Measurements from ENCODE around the gene EFNA2. TPM values are rescaled to one million over a fixed set of nuclear protein-coding genes. Genes with fewer than 3 reads are reported as not detected.
A peak's percentile ranks its signal among the peaks of the same experiment; 100 is the strongest.

Gene EFNA2
- total RNA-seq, result not detected

DNA sequence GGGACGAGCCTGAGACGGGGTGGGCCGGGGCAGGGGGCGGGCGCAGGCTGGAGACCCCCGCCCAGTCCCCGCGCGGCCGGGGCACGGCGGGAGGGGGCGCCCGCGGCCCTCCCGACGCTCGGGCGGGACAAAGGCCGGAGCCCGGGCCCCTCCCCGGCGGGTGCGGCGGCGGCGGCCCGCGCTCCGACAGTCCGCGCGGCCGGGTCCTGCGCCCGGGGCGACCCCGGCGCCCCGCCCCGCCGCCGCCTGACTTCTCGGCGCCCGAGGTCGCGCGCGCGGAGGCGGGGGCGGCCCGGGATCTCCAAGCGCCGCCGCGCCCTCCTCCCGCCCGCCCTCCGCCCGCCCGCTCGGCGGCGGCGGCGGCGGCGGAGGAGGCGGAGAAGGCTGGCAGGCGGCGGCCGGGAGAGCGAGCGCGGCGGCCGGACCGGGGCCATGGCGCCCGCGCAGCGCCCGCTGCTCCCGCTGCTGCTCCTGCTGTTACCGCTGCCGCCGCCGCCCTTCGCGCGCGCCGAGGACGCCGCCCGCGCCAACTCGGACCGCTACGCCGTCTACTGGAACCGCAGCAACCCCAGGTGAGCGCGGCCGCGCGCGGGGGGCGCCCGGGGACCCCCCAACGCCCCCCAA lies at the start of gene EFNA2:
TSS of gene EFNA2 (plus strand) at position 137 of the 624 bp plus-strand sequence. CDS start at position 433, 296 bp downstream.
- Mint-ChIP-seq H3K9me3 (no peaks in the 10 kb centered on the region), H3K36me3 (ENCODE audit: low read depth) (no peaks in the 10 kb centered on the region), H3K27me3 (peaks cover 25% of the 10 kb centered on the region), H3K27ac (no peak within 1 kb of the TSS), H3K4me3 (peak within 1 kb of the TSS; percentile 43), H3K4me1 (ENCODE audit: low read depth) (peaks cover 2% of the 10 kb centered on the region)
- ATAC-seq (no peak), DNase-seq (no peak)
- POLR2A ChIA-PET, result no interaction called here
- CTCF ChIA-PET, result no interaction called here
- TF ChIP-seq, protein P1, sequence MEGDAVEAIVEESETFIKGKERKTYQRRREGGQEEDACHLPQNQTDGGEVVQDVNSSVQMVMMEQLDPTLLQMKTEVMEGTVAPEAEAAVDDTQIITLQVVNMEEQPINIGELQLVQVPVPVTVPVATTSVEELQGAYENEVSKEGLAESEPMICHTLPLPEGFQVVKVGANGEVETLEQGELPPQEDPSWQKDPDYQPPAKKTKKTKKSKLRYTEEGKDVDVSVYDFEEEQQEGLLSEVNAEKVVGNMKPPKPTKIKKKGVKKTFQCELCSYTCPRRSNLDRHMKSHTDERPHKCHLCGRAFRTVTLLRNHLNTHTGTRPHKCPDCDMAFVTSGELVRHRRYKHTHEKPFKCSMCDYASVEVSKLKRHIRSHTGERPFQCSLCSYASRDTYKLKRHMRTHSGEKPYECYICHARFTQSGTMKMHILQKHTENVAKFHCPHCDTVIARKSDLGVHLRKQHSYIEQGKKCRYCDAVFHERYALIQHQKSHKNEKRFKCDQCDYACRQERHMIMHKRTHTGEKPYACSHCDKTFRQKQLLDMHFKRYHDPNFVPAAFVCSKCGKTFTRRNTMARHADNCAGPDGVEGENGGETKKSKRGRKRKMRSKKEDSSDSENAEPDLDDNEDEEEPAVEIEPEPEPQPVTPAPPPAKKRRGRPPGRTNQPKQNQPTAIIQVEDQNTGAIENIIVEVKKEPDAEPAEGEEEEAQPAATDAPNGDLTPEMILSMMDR (IDR thresholded peaks at IDR 0.05), result no peak
- intact Hi-C loops (cut with micrococcal nuclease), result no loop called here

DNA sequence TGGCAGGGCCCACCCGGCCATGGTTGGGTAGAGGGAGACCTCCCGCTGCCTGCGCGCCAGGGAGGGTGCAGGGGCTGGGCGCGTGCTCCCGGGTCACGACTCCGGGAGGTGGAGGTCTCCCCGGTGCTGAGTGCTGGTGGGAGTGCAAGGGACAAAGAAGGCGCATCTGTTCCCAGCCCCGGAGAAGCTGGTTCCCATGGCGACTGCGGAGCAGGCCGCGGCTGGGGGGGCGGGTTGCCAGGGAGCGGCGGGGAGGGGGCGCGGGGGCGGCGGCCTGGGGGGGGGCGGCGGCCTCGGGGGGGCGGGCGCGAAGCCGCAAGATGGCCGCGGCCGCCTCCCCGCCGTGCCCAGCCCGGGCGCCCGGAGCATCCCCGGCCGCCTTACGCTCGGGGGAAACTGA lies 49.1 kb upstream of the EFNA2 start:
- TF ChIP-seq, protein P1 (IDR thresholded peaks at IDR 0.05), result no peak
- ChIA-PET CTCF (no interaction called here), POLR2A (interaction anchor here (0.9 to 1.3 kb wide), 3 partner anchors 16 to 33 kb away, joined by 3 to 4 read pairs (median 3); partner anchors contain the start of gene CIRBP)
- Mint-ChIP-seq H3K4me1 (ENCODE audit: low read depth) (peaks cover 18% of the 10 kb centered on the region), H3K36me3 (ENCODE audit: low read depth) (peaks cover under 1% of the 10 kb centered on the region), H3K27ac (no peak overlapping the region), H3K27me3 (peaks cover 8% of the 10 kb centered on the region), H3K9me3 (no peaks in the 10 kb centered on the region), H3K4me3 (peak overlapping the region; percentile 17)
- no peak for DNase-seq
- ATAC-seq, result no peak
- intact Hi-C loops (cut with micrococcal nuclease), result no loop called here

DNA sequence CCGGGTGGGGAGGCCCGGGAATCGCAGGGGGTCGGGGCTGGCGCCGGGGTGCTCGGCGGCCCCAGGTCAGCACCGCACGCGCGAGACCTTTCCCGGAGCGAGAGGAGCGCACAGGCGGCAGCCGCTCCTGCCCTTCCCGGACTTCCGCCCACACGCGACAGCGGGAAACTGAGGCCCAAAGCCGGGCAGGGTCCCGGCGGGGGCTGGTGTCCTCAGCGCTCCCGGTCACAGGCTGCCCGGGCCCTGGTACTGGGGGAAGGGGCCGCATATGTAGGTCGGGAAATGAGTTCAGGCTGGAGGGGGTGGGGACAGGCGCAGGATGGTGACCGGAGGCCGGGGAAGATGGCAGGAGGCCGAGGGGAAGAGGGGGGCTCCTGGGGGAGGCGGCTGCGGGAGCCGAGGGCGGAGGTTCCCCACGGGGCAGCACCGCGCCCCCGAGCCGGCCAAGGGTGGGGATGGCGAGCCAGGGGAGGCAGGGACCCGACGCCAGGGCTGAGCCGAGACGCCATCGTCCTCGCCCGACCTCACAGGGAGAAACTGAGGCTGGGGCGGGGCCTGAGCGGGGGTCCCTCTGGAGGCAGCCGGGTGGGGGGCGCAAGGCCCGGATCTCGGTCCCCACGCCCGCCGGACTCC lies 48.5 kb upstream of the EFNA2 start:
- Mint-ChIP-seq H3K4me1 (ENCODE audit: low read depth) (peaks cover 18% of the 10 kb centered on the region), H3K36me3 (ENCODE audit: low read depth) (peaks cover 2% of the 10 kb centered on the region), H3K27me3 (peaks cover 8% of the 10 kb centered on the region), H3K27ac (no peak overlapping the region), H3K9me3 (no peaks in the 10 kb centered on the region), H3K4me3 (peak overlapping the region; percentile 47)
- intact Hi-C loops (cut with micrococcal nuclease), result no loop called here
- TF ChIP-seq, protein P1 (IDR thresholded peaks at IDR 0.05), result no peak
- CTCF ChIA-PET, result no interaction called here
- DNase-seq (no peak), ATAC-seq (no peak)
- POLR2A ChIA-PET, result interaction anchor here (1.3 to 1.5 kb wide), 3 partner anchors 16 to 157 kb away, joined by 3 to 4 read pairs (median 3); partner anchors contain the start of gene CIRBP

DNA sequence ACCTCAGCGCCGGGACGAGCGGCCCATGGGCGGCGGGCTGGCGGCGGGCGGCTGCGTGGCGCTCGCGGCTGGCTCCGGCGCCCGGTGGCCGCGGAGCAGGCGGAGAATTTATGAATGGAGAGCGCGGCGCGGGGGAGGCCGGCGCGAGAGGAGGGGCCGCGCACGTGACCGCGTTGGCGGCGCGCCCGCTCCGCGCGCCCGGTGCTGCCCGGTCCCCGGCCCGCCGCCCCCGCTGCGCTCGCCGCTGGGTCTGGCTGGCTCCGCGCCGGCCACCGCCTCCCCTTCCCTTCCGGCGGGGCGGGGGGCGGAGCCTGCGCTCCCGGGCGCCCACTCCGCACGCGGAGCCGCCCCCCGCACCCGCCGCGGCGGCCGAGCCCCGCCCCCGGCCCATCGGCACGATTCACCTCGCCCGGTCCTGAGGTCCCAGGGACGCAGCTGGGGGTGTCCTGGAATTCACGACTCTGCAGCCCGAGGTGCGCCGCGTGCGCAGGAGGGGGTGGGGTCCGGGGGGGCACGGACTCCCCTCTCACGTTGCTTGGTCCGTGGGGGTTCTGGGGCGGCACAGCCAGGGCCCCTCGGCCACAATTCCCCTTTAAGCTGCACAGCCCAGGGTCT lies 47.8 kb upstream of the EFNA2 start, which contains the start of gene CBARP:
TSS of gene CBARP (minus strand) at position 252 of the 615 bp plus-strand sequence. CDS start 1,905 bp downstream, outside the sequence.
- intact Hi-C loops (cut with micrococcal nuclease), result no loop called here
- Mint-ChIP-seq H3K27me3 (peaks cover 8% of the 10 kb centered on the region), H3K9me3 (no peaks in the 10 kb centered on the region), H3K36me3 (ENCODE audit: low read depth) (peaks cover 4% of the 10 kb centered on the region), H3K27ac (peak within 1 kb of the TSS; percentile 48), H3K4me1 (ENCODE audit: low read depth) (peaks cover 20% of the 10 kb centered on the region), H3K4me3 (peak within 1 kb of the TSS; percentile 70)
- CTCF ChIA-PET, result interaction anchor here (0.9 kb wide), 1 partner anchor 253 kb away, joined by 6 read pairs; the partner anchor contains the start of gene WDR18
- POLR2A ChIA-PET, result interaction anchor here (0.7 to 1.5 kb wide), 6 partner anchors 12 to 158 kb away, joined by 3 to 4 read pairs (median 4); no protein-coding TSS in a partner anchor
- no peak for ATAC-seq
- TF ChIP-seq, protein P1 (IDR thresholded peaks at IDR 0.05), result no peak
- DNase-seq, result peak; percentile 31

All from activated CD8-positive, alpha-beta T cell treated with anti-CD3 and anti-CD28 coated beads for 36 hours (primary cell).